Gastrocnemius medialis (tissue), 4 donors: ENCODE data around the gene GPHN.

ENCODE experiments used
- POLR2A ChIP-seq, 2 donors: fragments of 450-650 bp; IDR thresholded peaks; one replicate each; pipeline ENCODE4 v1.6.1; 2017; ENCODE audit warnings: antibody characterized with exemption in 2 of 2, mild to moderate bottlenecking in 2 of 2, moderate library complexity in 2 of 2
- TF ChIP-seq, protein P1 (sequence below), 5 experiments: fragments of 450-650 bp in 3 of 5; fragments of 200-600 bp in 2 of 5; sonication (generic) in 2 of 5; IDR thresholded peaks in 4 of 5; conservative IDR thresholded peaks in 1 of 5; 1 replicate in 4 of 5; 2 replicates in 1 of 5; pipeline ENCODE4 v1.5.1; 2016 to 2019; ENCODE audit warnings: antibody characterized with exemption in 5 of 5, mild to moderate bottlenecking in 3 of 5, moderate library complexity in 3 of 5

DNA sequence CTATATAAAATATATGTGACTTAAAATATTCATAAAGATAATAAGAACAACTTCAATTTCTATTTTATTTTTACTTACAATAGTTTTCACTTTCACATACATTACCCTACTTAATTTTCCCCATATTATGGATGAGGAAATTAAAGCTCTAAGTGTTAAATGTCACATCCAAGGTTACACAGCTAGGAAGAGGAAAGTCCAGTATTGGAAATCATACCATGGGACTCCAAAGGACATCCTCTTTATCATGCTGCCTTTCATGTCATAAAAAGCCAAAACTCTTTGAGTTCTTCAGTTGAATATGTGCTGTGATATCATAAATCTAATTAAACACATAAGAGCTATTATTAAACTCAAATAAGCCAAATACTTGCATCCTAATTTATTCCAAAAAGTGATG lies 508.9 kb downstream of the GPHN start:
- TF ChIP-seq, protein P1, sequence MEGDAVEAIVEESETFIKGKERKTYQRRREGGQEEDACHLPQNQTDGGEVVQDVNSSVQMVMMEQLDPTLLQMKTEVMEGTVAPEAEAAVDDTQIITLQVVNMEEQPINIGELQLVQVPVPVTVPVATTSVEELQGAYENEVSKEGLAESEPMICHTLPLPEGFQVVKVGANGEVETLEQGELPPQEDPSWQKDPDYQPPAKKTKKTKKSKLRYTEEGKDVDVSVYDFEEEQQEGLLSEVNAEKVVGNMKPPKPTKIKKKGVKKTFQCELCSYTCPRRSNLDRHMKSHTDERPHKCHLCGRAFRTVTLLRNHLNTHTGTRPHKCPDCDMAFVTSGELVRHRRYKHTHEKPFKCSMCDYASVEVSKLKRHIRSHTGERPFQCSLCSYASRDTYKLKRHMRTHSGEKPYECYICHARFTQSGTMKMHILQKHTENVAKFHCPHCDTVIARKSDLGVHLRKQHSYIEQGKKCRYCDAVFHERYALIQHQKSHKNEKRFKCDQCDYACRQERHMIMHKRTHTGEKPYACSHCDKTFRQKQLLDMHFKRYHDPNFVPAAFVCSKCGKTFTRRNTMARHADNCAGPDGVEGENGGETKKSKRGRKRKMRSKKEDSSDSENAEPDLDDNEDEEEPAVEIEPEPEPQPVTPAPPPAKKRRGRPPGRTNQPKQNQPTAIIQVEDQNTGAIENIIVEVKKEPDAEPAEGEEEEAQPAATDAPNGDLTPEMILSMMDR (IDR thresholded peaks at IDR 0.05 in 4 of 5, conservative IDR thresholded peaks at IDR 0.05 in 1 of 5) = no peak
- no peak for TF ChIP-seq POLR2A (IDR thresholded peaks at IDR 0.05)
